ENCODE measurements around the gene ARPC1A. TPM values are rescaled to one million over a fixed set of nuclear protein-coding genes. Genes with fewer than 3 reads are reported as not detected.

The ARPC1A gene
- total RNA-seq, 2 experiments from 2014 or later: 71.8 to 108 TPM

GRCh38 chr7:99392659-99393354 is 67.1 kb downstream of the ARPC1A start:
- Histone ChIP-seq H3K9me2 (ENCODE audit: insufficient read depth, low read length) (no peaks in the 10 kb centered on the region), H3K4me2 (ENCODE audit: low read length) (peak overlapping the region; percentile 57), H3K4me3 (ENCODE audit: low read depth, low read length, poor library complexity, severe bottlenecking) (peak overlapping the region; percentile 41), H2AFZ (ENCODE audit: low read length) (no peak overlapping the region; the same call in 1 of the 2 replicates), H3K4me1 (ENCODE audit: insufficient read depth, low read length, poor library complexity, severe bottlenecking) (peaks cover 15% of the 10 kb centered on the region), H3K27ac (ENCODE audit: low read depth, low read length, poor library complexity, severe bottlenecking) (peak overlapping the region; percentile 1), H3K79me2 (ENCODE audit: insufficient read depth, low read depth, low read length) (no peaks in the 10 kb centered on the region), H3K36me3 (ENCODE audit: insufficient read depth, low read length) (peaks cover 92% of the 10 kb centered on the region), H4K20me1 (ENCODE audit: insufficient read depth, low read length) (peaks cover 6% of the 10 kb centered on the region; the same call in 1 of the 2 replicates), H3K9me3 (ENCODE audit: low read length) (no peaks in the 10 kb centered on the region)
- ChIA-PET POLR2A (interaction anchor here (0.5 to 0.8 kb wide), 2 partner anchors 10 to 130 kb away, joined by 3 read pairs; no protein-coding TSS in a partner anchor), CTCF (ENCODE audit: unreplicated experiment) (interaction anchor here (1.1 kb wide), 1 partner anchor 18 kb away, joined by 6 read pairs; no protein-coding TSS in a partner anchor)
- intact Hi-C loops (cut with micrococcal nuclease; ENCODE audit: unreplicated experiment): no loop called here
- BruUV-seq (replicated peaks): no TSS peak
- no peak for TF ChIP-seq CTCF (conservative IDR thresholded peaks at IDR 0.05; ENCODE audit: low read length)
- TF ChIP-seq EZH2phosphoT487 (IDR thresholded peaks at IDR 0.05; ENCODE audit: borderline replicate concordance, low read depth, low read length): no peak
- peak; percentile 66 for DNase-seq (ENCODE audit: low spot score)

GRCh38 chr7:99393355-99394187 is 67.9 kb downstream of the ARPC1A start:
- no TSS peak for BruUV-seq (replicated peaks)
- H3K27ac ChIP-seq (ENCODE audit: low read depth, low read length, poor library complexity, severe bottlenecking): no peak overlapping the region
- TF ChIP-seq CTCF (conservative IDR thresholded peaks at IDR 0.05; ENCODE audit: low read length) (no peak), EZH2phosphoT487 (IDR thresholded peaks at IDR 0.05; ENCODE audit: borderline replicate concordance, low read depth, low read length) (no peak)
- ChIA-PET POLR2A (interaction anchor here (1.4 kb wide), 1 partner anchor 11 kb away, joined by 3 read pairs; no protein-coding TSS in a partner anchor), CTCF (ENCODE audit: unreplicated experiment) (interaction anchor here (1.1 kb wide), 1 partner anchor 17 kb away, joined by 6 read pairs; no protein-coding TSS in a partner anchor)
- H3K9me3 ChIP-seq (ENCODE audit: low read length): no peaks in the 10 kb centered on the region
- peak overlapping the region; percentile 57 for H3K4me2 ChIP-seq (ENCODE audit: low read length)
- intact Hi-C loops (cut with micrococcal nuclease; ENCODE audit: unreplicated experiment): no loop called here
- H3K79me2 ChIP-seq (ENCODE audit: insufficient read depth, low read depth, low read length): no peaks in the 10 kb centered on the region
- no peak for DNase-seq (ENCODE audit: low spot score)
- H2AFZ ChIP-seq (ENCODE audit: low read length): no peak overlapping the region
- peaks cover 6% of the 10 kb centered on the region; the same call in 1 of the 2 replicates for H4K20me1 ChIP-seq (ENCODE audit: insufficient read depth, low read length)
- peaks cover 15% of the 10 kb centered on the region for H3K4me1 ChIP-seq (ENCODE audit: insufficient read depth, low read length, poor library complexity, severe bottlenecking)
- peaks cover 92% of the 10 kb centered on the region for H3K36me3 ChIP-seq (ENCODE audit: insufficient read depth, low read length)
- H3K4me3 ChIP-seq (ENCODE audit: low read depth, low read length, poor library complexity, severe bottlenecking): peak overlapping the region; percentile 41
- no peaks in the 10 kb centered on the region for H3K9me2 ChIP-seq (ENCODE audit: insufficient read depth, low read length)
